RCC 7860 (cell line): ENCODE measurements around the gene ARNT2.

ENCODE experiments used
- DNase-seq: peaks from one replicate; pipeline ENCODE4 v3.0.0-alpha.2; 2015; ENCODE audit warnings: low spot score
- FAIRE-seq: peaks from 2 replicates; lab custom pipeline; 2012; peaks lifted over from hg19 to GRCh38; lab: Jason Lieb, UNC

Gene ARNT2

GRCh38 chr15:80440024-80440423 lies 35.8 kb downstream of the ARNT2 start:
- no peak for FAIRE-seq
- DNase-seq: peak; percentile 35

DNA sequence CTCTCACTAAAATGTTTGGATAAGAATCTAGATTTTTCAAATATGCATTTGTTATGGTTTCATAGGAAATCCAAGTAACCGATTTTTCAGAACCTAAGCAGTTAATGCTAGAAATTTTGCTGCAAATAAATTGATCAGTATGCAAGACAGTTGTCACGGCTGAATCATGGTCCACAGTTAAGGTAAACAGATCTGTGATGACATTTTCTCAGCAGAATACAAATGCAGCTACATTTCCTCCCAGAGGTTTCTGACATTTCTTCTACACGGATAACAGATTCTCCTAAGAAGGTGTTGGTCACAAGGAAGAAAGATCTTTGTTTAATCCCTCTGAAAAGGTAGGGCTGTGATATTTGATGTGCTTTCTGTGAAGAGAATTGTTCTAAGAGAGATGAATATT lies 36.9 kb downstream of the ARNT2 start:
- FAIRE-seq: no peak
- no peak for DNase-seq

GRCh38 chr15:80441714-80442113 lies 37.5 kb downstream of the ARNT2 start:
- DNase-seq (no peak), FAIRE-seq (no peak)

GRCh38 chr15:80442728-80443403 lies 38.7 kb downstream of the ARNT2 start:
- FAIRE-seq (no peak), DNase-seq (no peak)

GRCh38 chr15:80444680-80445251 lies 40.6 kb downstream of the ARNT2 start:
- FAIRE-seq: no peak
- DNase-seq: no peak

DNA sequence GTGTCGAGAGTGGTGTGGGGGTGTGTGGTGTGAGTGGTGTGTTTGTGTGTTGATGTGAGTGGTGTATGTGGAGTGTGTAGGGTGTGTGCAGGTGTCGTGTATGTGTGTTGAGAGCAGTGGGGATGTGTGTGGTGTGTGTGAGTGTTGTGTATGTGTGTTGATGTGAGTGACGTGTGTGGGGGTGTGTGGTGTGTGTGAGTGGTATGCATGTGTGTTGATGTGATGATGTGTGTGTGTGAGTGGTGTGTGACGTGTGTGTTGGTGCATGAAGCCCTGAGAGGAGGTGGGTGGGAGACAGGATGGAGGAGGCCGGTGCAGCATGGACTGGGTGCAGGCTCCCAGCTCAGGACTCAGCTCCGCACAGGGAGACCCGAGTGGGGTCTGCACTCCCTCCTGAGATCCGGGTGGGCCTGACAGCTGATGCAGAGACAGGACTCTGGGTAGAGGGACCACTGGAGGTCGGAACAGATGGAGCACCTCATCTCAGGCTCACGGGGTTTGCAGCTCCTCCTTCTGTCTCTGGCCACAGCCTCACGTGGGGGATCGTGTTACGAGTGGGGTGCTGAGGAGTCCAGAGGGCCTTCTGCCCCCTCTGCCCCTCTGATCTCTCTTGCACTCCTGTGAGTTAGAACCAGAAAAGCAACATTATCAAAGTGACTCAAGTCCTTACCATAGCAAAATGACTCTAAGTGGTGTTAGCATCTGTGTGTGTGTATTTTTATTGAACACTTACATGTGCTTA lies 41.3 kb downstream of the ARNT2 start:
- DNase-seq (no peak), FAIRE-seq (no peak)

DNA sequence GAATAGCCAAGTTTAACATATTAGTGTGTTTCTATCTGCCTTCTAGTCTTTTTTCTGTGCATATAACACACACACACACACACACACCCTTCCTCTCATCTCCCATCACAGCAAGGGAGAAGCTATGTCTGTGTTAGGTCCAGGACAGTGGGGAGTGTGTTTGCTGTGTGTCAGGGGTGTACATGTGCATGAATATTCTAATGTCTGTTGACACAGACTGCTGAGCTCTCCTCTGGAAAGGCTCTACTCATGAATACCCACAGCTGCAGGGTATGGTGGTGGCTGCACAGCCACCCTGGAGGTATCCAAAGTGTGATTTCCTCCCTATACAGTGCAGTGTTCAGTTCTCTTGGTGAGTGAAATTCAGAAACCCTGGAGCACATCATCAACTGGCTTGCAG lies 42.9 kb downstream of the ARNT2 start:
- DNase-seq: no peak
- FAIRE-seq: no peak

DNA sequence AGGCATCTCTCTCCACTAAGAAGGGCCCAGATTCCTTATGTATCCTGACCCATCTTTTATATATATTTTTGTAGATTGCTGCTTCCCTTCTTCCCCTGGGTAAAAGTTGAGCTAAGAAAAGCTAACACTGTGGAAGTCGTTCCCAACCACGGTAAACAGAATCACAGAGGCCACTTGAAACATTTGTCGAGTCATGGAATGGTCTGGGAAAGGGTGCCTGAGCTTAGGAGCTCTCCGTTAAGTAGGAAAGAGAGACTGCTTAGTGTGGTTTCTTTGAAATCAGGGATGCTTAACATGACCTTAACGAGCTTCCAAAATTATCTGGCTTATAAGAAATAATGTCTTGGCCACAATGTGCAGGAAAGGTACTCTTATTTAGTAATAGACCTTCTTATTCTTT lies 45.6 kb downstream of the ARNT2 start:
- FAIRE-seq (no peak), DNase-seq (no peak)

DNA sequence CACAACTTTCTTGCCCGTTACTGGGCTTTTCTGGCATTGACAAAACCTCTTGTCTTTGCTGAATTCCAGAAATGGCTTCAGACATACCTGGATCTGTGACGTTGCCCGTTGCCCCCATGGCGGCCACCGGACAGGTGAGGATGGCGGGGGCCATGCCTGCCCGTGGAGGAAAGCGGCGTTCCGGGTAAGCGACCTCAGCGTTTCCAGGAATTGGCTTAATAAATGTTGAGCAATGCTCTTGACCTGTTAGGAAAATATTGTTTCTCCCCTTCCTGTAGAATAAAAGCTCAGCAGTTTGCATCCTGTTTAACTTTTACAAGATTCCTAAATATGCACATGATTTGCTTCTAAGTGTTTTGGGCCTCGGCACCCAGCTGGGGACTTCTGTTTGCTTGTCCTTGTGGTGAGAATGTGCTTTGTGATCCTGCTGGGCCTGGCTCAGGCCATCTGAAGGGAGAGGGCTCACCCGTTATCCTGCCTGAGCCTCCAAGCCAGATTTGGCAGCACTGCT lies 46.7 kb downstream of the ARNT2 start:
- no peak for DNase-seq

DNA sequence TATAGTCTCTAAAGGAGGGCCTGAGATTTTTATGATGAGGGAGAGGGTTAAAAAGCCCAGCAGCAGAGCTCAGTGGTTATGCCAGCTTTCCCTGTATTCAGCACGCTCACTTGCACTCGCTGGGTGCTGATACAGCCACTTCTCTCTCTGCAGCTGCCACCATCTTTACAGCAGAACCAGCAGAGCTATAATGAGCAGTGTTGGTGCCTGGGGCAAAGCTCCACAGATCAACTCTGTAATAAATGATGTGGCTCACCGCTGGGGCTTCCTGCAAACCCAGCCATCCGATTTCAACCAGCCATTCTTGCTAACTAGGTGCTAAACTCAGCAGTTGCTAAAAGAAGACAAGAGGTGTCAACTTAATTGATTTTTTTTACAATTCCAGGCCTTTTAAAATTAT lies 48.0 kb downstream of the ARNT2 start:
- FAIRE-seq: no peak
- no peak for DNase-seq

More for the DNA sequence above, 46.7 kb downstream of the ARNT2 start:
- no peak for FAIRE-seq

GRCh38 chr15:80455051-80455648 lies 51.0 kb downstream of the ARNT2 start:
- no peak for FAIRE-seq
- DNase-seq: no peak

- DNase-seq: peak; percentile 71
- FAIRE-seq: peak; percentile 76
Measured at GRCh38 chr15:80455668-80456442, 51.7 kb downstream of the ARNT2 start.

- peak; percentile 5 for DNase-seq
- FAIRE-seq: no peak
Measured at GRCh38 chr15:80456517-80457492, 52.6 kb downstream of the ARNT2 start.

DNA sequence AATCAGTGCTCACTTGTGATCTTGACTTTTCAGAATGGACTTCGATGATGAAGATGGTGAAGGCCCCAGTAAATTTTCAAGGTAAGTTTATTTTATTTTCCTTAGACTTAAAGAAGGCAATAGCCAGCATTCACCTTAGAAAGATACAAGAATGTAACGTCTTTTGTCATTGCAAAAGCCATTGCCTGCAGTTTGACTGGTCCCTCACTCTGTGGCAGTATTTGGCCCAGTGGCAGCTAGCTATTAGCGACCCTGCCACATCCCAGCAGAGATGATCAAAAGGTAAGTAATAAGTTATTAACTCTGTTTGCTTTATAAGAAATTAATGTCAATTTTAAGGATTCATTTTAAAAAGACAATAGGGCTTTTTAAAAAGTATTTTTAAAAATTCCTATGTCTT lies 53.7 kb downstream of the ARNT2 start:
- DNase-seq: no peak
- FAIRE-seq: no peak

DNA sequence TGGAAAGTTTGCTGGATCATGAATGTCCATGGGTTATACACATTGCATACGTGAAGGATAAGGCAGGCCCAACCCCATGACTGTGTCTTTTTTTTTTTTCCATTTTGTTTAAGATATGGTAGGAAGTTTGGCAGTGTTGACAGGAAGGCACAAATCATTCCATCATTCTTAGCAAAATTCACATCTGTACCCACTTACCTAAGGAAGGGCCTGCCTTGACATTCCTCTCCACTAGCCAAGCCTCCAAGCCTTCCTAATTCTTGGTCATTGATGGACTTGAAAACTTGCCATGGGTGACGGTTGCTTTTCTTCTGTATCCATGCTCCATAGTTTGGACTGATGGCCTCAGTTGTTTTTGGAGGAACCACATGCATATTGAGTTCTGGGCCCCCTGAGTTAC lies 54.4 kb downstream of the ARNT2 start:
- FAIRE-seq (no peak), DNase-seq (no peak)

DNA sequence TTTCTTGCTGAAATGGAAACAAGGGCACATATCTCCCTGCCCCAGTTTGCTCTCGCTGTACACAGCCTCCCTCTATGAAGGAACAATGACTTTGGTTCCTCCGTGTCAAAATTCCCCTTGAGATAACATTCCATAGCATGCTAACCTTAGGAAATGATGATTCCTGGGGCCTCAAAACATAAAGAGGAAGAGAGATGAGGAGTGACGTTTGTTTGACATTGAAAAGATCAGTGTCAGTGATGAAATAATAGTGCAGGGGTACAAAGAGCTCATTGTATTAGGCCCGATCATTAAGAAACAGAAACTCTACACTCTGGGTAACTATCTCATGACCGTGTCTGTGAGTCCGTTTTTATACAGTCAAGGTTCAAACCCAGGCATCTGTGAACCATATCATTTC lies 55.2 kb downstream of the ARNT2 start:
- FAIRE-seq: no peak
- DNase-seq: no peak

- DNase-seq (no peak), FAIRE-seq (no peak)
Measured at GRCh38 chr15:80459818-80460217, 55.6 kb downstream of the ARNT2 start.

DNA sequence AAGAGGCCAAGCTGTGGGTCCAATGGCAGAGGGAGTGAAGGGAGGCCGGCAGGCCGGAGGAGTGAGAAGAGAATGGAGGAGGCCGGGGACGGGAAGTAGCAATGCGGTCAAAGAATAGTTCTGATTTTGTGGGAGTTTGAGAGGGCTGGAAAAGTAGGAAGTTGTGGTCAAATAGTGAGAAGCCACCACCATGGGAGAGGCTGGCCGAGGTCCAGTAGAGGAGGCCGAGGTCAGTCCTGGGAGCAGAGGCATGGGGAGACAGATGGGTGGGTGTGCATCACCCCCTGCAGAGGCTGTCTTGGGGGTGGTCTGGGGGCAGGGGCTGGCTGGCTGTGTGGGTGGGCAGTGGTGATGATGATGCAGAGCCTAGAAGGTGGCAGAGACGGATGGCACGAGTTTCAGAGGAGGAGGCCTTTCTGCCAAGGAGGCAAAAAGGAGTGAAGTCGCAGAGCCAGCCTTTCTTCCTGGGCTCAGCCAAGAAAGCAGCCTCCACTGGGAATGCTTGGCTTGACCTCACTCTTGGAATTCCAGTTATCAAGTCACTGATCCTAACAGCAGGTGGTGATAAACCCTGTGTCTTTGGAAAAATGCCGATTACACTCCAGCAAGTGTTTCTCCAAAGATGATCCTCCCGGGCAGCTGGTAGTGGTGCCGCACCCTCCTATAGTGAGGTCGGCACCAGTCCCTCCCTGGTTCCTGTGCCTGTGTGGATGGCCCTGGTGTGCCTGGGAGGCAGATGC lies 57.3 kb downstream of the ARNT2 start:
- DNase-seq (peak; percentile 29), FAIRE-seq (no peak)

GRCh38 chr15:80462111-80462510 lies 57.9 kb downstream of the ARNT2 start:
- DNase-seq (no peak), FAIRE-seq (no peak)
